DMS 273 treated with DMSO at 0.1 percent for 48 hours (cell line): ENCODE measurements around the gene LRRTM4.
"Not testable (repeated sequence)": the region's sequence is repeated elsewhere in the genome, so short reads cannot be mapped to it uniquely, and the experiment has no call there.

ENCODE experiments used
- DNase-seq: peaks from one replicate; lab custom pipeline; 2025; lab: John Stamatoyannopoulos, UW

LRRTM4 gene

GRCh38 chr2:76737607-76738006 lies 784.6 kb downstream of the LRRTM4 start:
- DNase-seq = no peak

- DNase-seq = no peak
Measured at GRCh38 chr2:76733736-76734135, 788.4 kb downstream of the LRRTM4 start.

DNA sequence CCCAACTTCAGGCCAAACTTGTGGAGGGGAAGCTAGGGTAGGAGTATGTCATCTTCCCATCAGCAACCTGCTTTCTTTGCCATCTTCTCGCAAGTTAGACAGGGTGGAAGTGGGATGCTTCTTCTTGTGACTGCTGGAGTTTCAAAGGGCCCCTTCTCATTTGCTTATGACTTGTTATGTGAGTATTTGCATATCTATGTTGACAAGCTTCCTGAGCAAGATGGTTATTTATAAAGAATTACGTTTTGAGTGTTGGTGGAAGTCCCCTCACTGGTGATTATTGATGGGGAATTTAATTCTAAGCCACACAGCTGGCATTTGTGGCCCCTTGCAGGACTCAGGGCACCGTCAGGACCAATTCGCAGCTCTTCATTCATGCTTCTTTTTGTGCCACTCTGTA lies 791.0 kb downstream of the LRRTM4 start:
- no peak for DNase-seq

DNA sequence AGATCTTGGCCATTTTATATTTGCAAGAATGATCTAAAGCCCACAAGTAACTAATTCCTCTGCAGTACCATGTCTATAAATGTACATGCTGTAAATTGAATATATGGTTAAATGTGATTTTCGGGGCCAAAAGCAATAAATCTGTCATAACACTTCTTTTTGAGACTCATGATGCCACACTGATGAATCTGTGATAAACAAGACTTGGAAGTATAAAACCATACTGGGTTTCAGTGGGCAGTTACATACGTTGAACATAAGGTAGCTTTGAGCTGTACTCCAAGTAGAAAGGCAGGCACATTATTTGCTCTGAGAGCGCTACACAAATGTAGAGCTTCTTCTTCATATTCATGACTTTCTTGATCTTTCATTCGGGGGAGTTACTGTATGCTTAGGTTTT lies 792.2 kb downstream of the LRRTM4 start:
- DNase-seq = no peak

GRCh38 chr2:76721226-76721625 lies 801.0 kb downstream of the LRRTM4 start:
- no peak for DNase-seq

GRCh38 chr2:76713312-76713711 lies 808.9 kb downstream of the LRRTM4 start:
- DNase-seq = no peak

DNA sequence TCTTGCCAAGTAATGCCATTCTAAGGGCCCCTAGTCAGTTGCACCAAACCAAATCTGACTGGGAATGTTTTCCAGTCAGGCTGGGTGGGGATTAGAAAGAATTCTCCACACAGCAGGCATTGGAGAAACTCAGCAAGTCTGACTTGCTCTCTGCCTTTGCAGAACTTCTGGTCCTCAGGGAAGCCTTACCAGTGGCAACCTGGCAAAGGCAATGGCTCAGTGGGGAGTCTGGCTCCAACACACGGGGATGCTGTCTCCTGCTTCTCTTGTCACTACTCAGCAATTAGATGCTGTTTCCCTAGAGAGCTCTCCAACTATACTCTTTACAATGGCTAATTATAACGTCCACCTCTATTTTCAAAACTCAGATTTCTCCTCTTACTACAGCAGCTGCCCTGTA lies 810.7 kb downstream of the LRRTM4 start:
- no peak for DNase-seq

DNA sequence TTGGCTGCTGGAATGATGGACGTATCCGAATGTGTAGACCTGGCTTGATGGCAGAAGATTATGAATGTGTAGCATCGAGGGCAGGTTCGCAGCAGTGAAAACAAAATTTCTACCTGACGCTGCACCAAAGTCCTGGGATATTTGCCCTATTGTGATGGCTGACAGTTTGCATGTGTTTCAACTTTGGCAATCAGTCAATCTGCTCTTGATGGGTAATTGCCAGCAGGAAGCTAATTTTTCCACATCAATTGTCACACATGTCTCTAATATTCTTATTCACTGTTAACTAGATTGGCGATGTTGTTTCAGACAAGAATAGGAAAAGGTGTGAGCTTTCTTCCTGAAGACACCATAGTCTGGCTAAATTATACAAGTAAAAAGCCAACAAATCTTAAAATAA lies 821.3 kb downstream of the LRRTM4 start:
- DNase-seq = no peak

- not testable (repeated sequence) for DNase-seq
Measured at GRCh38 chr2:76697998-76698713, 824.0 kb downstream of the LRRTM4 start.
